ENCODE results near the gene AP3D1.
"Not testable (repeated sequence)": the region's sequence is repeated elsewhere in the genome, so short reads cannot be mapped to it uniquely, and the experiment has no call there.

Gene AP3D1

DNA sequence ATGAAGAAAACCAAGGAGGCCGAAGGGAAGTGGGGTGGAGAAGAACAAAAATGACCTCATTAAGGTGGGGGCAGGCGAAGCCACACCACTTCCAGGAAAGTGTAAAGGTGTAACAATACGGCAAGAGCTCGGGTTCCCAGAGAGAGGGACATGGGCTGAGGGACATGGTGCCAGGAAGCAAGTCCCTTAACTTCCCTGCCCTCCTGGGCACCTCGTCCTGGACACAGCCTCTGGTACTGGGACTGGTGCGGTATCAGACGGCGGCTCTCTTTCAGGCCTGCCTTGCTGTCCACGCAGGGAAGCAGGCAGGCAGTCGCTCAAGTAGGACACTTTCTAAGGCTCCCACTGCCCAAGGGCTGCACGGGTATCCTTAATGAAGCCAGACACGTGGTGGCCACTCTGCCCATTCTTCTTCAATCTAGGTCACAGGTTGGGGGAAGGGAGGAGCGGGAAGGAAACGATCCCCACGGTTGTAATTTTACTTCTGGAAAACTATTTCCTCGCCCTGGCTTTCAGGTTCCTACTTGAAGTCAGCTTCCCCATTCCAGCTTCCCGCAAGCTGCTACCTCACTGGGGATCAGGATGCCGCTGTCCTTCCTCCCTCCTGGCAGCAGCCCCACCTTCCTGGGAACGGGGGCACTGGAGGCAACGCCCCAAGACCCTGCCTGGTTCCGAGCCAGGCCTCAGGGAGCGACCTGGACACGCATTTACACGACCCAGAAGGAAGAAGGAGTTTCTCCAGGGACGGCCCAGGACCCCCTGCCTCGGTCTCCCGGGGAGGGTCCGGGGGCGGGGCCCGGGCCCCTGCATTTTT lies 1.2 kb downstream of the AP3D1 start:
- no peak for DNase-seq

DNA sequence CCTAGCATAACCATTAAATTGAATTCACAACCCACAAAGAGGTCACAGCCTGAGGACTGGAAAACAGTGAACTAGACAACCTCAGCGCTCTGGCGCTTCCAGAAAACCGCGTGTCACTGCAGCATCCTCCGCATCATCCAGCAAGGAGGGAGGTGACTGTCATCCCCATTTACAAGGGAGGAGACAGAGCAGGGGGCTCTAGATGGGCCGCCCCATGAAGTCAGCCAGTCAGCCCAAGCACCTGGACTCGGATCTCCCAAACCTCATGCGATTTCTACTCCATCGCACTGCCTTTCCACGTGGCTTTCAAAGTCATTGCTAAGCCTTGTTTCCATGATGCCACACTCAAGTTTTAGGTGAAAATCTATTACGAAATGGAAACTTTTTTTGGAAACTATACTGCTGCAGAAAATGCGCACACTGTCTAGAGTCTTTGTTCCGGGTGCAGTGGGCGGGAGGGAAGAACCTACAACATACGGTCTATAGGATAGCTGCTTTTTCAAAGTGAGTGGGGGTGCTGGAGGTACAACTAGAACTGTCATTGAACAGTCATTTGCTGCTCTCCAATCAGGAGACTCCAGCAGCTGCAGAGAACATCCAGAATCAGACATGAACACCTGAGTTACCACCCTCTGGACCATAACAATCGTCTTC lies 2.8 kb downstream of the AP3D1 start:
- DNase-seq: no peak

DNA sequence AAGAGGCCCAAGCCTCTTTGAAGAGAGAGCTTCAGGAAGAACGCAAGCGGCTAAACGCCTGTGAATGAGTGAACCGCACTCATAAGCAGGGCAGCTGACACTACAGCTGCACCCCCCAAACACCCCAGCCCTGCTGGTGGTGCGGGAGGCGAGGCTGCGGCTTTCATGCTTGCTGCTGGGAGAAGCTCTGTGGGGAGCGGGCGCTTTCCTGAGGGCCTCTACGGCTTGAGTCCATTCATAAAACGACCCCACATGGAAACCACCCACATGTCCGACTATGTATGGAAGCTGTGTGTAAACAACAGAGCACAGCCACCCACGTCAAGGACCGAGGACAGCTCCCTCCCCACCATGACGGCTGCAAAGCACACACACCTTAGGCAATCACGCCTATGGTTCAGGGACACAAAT lies 5.5 kb downstream of the AP3D1 start:
- no peak for DNase-seq

DNA sequence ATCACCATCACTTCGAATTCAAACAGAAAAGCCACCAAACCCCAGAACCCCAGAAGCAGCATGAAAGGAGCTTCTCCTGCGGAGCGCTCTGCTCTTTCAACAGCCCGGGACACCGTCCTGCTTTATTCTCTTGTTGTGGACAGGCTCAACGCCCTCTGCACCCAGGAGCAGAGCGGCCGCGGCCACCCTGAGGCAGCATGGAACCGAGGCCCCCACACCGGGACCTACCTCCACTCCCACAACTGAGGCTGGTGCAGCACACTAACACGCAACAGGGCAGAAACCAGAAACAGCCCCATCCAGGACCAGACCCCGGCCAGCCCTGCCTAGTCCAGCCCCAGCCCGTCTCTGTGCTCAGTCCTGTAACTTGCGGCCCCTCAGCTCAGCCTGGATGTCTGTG lies 7.2 kb downstream of the AP3D1 start:
- DNase-seq: no peak

DNA sequence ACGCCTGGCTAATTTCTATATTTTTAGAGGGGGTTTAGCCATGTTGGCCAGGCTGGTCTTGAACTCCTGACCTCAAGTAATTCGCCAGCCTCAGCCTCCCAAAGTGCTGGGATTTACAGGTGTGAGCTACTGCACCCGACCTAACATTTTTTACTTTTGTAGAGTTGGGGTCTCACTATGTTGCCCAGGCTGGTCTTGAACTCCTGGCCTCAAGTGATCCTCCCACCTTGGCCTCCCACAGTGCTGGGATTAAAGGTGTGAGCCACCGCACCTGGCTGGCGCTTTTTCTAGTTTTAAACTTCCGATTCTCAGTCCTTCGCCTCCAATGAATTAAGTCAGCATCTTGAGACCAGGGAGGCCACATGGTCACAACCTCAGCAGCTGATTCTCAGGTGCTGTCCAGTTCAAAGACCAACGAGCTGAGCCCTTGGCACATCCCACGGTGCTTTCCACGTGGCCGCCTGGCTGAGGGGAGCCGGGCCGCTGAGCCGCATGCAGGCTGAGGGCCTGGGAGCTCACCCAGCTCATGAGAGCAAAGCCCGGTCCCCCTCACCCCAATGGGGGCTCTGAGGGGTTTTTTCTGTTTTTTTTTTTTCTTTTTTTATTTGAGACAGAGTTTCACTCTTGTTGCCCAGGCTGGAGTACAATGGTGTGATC lies 9.1 kb downstream of the AP3D1 start:
- no peak for DNase-seq

DNA sequence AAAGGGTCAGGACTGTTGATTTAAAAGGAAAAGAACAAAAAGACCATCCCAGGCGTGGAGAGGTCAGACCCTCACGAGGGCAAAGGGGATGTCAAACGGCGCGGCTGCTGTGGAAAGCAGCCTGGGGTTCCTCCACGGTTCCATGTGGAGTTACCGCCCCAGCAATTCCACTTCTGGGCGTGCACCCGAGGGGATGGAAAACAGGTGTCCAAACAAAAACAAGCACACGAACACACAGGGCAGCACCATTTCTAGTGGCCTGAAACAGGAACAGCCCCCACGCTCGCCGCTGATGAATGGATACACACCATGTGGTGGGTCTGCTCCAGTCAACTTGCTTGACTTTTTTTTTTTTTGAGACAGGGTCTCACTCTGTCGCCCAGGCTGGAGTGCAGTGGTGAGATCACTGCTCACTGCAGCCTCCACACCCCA lies 11.2 kb downstream of the AP3D1 start:
- no peak for DNase-seq

DNA sequence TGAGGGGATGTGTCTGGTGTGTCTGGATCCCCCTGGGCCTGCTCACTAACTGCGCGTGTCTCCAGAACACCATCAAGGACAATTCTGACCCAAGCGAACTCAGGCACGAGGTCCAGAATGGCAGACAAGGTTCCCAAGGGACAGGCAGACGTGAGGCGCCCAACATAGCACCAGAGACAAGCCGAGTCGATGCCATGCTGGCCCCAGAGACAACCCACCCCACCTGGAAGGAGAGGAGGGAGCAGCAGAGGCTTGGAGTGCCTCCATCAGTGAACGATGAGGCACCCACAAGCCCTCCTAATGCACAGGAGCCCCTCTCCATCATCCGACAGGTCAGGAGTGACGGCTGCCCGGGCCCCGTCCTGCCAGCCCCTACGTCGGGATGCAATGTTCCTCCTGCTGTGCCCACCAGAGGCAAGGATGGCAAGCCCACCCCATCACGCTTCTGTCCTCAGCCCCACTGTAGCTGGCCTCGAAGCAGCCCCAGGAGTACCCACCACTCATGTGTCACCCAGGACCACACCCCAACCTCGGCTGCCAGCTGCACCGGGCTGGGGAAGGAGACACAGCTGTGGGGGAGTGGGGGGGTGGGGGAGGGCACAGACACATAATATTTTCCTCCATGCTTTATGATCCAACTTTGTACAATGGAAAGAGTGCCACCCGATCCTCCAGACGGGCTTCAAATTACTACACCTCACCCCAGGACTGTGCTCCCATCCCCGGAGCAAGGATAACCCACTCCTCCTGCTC lies 11.8 kb downstream of the AP3D1 start:
- DNase-seq: no peak

DNA sequence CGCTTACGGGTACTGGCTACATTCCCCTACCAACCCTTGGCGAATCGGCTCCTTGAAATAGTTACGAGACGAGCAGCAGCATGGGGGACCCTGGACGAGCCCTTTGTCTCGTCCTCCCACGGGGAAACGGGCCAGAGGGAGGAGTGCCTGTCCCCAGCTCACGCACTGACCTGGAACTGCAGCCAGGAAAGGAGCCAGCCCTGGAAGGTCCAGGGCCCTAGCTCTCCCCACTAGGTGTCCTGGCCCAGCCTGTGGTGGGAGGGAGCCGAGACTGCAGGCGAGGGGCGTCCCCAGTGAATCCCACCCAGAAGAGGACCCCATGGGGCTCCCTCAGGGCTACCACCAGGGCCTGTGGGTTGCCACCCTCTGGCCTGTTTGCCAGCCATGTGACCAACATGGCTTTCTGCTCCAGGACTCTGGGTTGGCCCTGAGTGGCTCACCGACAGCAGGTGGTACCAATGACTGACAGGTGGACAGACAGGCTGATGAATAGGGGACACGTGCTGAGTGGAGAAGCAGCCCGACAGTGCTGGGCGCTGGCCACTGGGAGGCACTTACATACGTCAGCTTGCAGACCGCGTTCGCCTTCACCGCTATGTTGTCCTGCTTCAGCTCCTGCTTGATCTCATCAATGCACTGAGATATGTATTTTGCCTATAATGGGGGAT lies 13.2 kb downstream of the AP3D1 start:
- no peak for DNase-seq

DNA sequence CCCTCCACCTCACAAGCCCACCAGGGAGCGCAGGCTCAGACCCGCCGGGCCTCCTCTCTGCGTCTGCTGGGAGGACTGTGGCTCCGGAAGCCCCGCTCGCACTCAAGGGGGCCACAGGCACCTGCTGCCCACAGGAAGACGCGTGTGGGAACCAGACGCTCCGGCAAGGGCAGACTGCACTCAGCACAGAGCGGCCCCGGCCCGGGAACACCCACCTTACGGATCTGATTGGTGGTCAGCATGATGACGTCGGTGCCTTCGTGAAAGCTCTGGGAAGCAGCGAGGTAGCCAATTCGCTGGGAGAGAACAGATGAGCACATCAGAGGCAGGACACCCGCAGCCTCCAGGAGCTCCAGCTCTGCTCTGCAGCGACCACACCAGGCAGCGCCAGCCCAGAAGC lies 14.6 kb downstream of the AP3D1 start:
- DNase-seq: no peak

DNA sequence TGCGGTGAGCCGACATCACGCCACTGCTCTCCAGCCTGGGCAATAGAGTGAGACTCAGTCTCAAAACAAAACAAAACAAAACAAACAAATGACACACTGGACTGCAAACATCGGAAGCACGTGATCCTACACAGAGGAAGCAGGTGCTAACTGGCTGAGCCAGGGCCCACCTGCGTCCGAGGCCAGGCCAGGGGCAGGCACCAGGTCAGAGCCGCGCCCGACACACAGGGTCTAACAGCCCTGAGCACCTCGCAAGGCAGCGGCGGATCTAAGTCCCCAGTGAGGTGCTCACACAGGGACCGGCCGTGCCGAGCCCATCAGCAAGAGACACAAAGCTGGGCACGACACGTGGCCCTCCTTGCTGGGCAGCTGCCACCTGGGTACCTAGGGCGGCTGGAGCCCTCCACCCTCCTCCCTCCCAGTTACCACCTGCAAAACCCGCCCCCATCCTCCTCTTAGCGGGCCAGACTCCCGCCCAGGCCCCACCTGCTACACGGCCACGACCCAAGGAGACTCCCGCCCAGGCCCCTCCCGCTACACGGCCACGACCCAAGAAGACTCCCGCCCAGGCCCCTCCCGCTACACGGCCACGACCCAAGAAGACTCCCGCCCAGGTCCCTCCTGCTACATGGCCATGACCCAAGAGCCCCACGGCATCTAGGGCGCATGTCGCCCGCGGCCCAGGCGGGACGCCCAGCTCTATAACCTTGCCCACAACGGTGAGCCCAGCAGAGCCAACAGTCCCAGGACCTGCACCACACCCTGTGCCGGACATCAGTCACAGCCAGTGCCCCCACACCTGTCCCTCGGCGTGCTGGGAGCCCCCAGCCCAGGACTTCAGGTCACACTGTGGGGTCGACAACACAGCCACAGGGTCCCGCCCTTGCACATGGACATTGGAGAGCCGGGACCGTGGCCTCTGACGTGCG lies 15.6 kb downstream of the AP3D1 start:
- no peak for DNase-seq

DNA sequence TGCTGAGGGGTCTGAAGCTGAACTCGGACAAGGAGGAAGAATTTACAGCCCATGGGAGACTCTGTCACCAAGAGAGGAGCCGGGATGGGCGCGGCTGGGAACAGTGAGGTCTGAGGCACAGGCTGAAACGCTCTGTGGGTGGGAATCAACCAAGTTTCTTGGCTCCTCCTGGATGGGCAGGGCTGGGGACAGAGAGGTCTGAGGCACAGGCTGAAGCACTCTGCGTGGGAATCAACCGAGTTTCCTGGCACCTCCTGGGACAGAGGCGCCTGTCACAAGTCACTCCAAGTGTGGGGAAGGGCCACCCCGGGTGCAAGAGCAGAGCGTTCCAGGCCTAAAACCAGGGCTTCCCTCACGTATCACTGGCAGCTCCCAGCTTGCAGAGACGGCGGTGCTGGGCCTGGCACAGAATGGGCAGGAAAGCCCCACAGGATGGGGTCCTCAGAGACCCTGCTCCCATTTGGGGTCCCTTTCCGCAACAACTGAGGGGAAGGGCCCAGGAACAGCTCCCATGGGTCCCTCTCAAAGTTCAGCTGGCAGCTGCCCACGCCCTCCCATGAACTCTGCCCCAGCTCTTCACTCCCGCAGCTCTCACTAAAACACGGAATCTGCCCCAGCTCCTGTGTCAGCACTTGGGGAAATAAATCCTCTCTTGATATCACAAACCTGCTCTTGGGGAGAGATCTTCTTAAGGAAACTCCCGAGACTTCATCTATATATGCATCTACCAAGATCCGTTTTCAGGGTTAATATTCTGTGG lies 18.5 kb downstream of the AP3D1 start:
- DNase-seq: no peak

DNA sequence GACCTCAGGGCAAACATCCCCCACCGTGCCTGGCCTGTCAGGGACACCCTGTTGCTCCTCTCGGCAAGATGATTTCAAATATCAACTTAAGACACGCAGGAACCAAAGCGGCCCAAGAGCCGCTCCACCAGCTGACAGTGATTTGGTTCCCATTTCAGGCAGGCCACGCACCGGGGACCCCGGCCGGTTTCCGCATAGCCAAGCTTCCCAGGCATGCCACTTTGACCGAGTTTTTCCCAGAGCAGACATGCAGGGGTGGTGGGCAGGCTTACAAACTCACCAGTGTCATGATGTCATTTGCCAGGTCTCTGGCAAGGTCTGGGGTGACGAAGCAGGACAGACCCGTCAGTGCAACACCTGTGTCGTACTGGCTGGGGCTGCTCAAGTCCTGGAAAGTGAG lies 19.2 kb downstream of the AP3D1 start:
- DNase-seq: no peak

DNA sequence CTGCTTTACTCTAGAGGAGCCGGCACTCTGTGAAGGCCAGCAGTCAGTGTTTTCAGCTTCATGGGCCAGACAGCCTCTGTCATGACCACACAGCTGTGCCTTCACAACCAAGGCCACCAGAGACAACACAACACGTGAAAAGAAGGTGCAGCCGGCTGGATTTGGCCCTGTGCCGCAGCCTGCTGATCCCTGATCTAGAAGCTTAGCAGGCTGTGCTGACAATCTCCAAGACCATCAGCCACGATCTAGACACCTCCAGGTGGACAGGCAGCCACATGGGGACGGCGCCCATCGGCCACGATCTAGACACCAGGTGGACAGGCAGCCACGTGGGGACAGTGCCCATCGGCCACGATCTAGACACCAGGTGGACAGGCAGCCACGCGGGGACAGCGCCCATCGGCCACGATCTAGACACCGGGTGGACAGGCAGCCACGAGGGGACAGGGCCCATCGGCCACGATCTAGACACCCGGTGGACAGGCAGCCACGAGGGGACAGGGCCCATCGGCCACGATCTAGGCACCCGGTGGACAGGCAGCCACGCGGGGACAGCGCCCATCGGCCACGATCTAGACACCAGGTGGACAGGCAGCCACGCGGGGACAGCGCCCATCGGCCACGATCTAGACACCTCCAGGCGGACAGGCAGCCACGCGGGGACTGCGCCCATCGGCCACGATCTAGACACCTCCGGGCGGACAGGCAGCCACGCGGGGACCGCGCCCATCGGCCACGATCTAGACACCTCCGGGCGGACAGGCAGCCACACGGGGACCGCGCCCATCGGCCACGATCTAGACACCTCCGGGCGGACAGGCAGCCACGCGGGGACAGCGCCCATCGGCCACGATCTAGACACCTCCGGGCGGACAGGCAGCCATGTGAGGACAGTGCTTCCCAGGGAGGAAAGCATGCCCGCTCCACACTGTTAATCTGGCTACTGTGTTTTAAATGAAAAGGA lies 20.1 kb downstream of the AP3D1 start:
- not testable (repeated sequence) for DNase-seq

DNA sequence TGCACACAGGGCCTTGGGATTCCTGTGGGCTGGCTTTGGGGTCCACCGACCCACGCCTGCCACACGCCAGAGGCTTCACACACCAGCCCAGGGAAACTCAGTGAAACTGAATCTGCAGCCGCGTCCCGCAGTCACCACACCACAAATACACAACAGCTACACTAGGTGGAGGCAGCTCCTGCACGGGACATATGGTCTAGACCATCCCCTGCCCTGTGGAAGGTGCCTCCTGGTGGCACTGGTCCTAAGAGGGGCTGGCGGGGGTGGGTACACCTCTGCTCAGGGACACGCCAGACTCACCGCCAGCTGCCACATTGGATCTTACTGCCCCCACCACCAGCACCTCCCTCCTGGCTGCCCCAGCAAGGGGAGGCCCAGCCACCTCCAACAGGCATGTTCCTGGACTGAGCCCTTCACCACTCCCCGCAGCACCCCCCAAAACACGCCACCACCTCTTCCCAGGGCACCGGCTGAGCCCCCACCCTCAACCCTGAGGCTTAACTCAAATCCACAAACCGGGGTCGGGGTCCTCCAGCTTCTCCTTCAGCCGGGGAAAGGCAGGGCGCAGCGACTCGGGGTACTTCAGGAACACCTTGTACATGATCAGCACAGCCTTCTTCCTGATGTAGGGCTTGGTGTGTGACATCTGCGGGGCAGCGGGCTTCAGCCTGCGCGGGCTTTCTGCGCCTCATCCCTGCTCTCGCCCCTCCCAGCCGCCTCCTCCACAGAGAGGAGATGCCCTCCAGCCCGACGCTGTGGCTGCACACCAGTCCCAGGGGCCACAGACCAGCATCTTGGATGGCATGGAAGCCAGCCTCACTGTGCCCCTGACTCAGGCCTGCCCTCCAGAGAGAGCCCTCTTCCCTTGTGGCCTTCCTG lies 21.2 kb downstream of the AP3D1 start:
- DNase-seq: no peak

DNA sequence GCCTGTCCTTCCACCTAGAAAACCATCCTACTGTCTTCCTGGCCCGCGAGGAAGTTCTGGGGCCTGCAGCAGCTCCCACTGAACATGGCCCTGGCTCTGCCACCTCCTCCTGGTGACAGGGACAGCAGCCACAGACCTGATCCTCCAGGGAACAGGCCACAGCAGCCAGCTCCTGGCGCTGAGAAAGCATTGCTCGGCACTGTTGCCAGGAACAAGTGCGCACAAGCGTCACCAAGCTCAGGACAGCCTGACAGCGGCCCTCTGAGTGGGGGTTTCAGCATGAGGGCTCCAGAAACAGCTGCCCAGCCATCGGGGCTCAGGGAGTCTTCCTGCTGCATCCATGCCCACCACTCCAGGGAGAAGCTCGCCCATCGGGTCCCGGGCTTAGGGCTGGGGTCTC lies 21.9 kb downstream of the AP3D1 start:
- DNase-seq: no peak

DNA sequence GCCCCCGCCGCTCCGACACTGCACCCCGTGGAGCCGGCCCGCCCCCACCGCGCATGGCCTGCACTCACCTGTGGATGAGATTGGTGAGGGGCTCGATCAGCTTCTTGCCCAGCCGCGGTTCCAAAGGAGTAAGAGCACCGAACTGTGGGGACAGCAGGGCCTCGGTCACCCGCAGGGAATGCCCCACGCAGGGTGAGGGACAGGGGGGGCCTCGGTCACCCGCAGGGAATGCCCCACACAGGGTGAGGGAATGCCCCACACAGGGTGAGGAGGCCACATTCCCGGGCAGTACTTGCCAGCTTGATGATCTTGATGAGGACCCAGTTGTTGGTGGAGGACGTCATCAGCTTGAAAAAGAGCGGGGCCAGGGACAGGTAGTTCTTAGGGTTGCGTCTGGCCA lies 22.3 kb downstream of the AP3D1 start:
- no peak for DNase-seq

DNA sequence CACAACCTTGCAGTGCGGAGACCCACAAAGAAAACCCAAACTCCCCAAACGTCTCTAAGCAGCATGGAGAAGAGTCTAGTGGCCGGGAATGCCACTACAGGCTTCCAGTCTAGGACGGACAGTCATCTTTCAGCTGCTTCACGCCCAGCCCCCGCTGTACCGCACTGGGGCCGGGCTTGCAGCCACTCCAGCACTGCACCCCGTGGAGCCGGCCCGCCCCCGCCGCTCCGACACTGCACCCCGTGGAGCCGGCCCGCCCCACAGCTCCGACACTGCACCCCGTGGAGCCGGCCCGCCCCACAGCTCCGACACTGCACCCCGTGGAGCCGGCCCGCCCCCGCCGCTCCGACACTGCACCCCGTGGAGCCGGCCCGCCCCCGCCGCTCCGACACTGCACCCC lies 23.1 kb downstream of the AP3D1 start:
- not testable (repeated sequence) for DNase-seq

DNA sequence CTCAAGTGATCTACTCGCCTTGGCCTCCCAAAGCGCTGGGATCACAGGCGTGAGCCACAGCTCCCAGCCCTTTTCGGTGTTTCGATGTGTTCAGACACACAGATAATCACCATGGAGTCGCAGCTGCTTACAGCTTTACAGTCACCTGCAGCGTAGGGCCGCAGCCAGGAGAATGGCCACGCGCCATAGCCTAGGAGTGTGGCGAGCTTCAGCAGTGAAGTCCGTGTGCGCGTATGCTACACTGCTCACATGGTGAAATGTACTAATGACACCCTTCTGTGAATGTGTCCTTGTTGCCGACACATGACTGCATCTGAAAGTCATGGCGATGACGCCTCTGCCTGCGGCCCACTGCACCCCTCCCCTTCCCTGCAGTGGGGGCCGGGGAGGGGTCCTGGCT lies 23.6 kb downstream of the AP3D1 start:
- no peak for DNase-seq
